WTC11 (cell line): ENCODE results near the gene HIVEP2.

Source experiments
- ETV6 ChIP-seq: sonication (generic); formaldehyde crosslinking; IDR thresholded peaks from 2 replicates; pipeline ENCODE4 v1.8.1; 2022; ENCODE audit warnings: mild to moderate bottlenecking, missing genetic modification reagents
- IRF2 ChIP-seq: sonication (generic); formaldehyde crosslinking; IDR thresholded peaks from 2 replicates; pipeline ENCODE4 v1.8.0; 2022; ENCODE audit warnings: low read depth, missing genetic modification reagents, borderline replicate concordance
- SP1 ChIP-seq: sonication (generic); formaldehyde crosslinking; conservative IDR thresholded peaks from 2 replicates; pipeline ENCODE4 v1.8.1; 2022; ENCODE audit warnings: missing genetic modification reagents
- ZNF219 ChIP-seq: sonication (generic); formaldehyde crosslinking; IDR thresholded peaks from 2 replicates; pipeline ENCODE4 v1.8.0; 2023; ENCODE audit warnings: missing genetic modification reagents, mild to moderate bottlenecking, borderline replicate concordance
- TF ChIP-seq, protein P1 (sequence below): fragments of 200-600 bp; IDR thresholded peaks from 2 replicates; pipeline ENCODE4 v1.8.0; 2022; ENCODE audit warnings: antibody characterized with exemption

DNA sequence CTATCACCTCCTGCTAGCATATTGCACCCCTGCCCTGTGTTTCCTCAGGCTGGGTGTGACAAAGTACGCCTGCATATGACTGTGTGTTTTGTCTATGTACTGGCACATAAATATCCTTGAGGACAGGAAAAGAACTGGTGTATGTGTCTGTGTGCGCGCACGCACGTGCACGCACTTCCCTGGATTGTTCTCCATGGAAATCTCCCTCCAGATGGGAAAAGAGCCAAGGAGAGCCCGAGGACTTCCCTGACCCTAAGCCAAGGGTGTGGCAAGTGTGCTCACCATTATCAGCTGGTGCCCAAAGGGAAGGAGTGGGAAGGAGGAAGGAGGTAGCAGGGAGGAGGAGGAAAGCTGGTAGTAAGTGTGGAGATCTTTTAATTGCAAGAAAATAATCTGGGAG, 117.6 kb downstream of the HIVEP2 start:
- TF ChIP-seq, protein P1, sequence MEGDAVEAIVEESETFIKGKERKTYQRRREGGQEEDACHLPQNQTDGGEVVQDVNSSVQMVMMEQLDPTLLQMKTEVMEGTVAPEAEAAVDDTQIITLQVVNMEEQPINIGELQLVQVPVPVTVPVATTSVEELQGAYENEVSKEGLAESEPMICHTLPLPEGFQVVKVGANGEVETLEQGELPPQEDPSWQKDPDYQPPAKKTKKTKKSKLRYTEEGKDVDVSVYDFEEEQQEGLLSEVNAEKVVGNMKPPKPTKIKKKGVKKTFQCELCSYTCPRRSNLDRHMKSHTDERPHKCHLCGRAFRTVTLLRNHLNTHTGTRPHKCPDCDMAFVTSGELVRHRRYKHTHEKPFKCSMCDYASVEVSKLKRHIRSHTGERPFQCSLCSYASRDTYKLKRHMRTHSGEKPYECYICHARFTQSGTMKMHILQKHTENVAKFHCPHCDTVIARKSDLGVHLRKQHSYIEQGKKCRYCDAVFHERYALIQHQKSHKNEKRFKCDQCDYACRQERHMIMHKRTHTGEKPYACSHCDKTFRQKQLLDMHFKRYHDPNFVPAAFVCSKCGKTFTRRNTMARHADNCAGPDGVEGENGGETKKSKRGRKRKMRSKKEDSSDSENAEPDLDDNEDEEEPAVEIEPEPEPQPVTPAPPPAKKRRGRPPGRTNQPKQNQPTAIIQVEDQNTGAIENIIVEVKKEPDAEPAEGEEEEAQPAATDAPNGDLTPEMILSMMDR, result no peak
- TF ChIP-seq ETV6 (CRISPR knock-in tag), result no peak
- TF ChIP-seq IRF2 (CRISPR knock-in tag), result no peak
- TF ChIP-seq ZNF219, result no peak
- TF ChIP-seq SP1 (CRISPR knock-in tag), result no peak
